Smooth muscle cell (in vitro differentiated cells): ENCODE measurements around the gene F8A2. TPM values are rescaled to one million over a fixed set of nuclear protein-coding genes. Genes with fewer than 3 reads are reported as not detected.
"Not testable (repeated sequence)": the region's sequence is repeated elsewhere in the genome, so short reads cannot be mapped to it uniquely, and the experiment has no call there.

Experiments
- DNase-seq: peaks from one replicate; lab custom pipeline; 2025; ENCODE audit not compliant: unreplicated experiment; lab: John Stamatoyannopoulos, UW
- H2AFZ ChIP-seq: fragments of 200-600 bp; sonication (generic); 2 replicates; pipeline ENCODE4 v1.6.0; 2016; ENCODE audit warnings: antibody characterized with exemption, low read depth, mild to moderate bottlenecking
- H3F3A ChIP-seq: fragments of 200-600 bp; sonication (generic); 2 replicates; pipeline ENCODE4 v1.6.0; 2017; ENCODE audit warnings: antibody characterized with exemption, low read depth
- H3K27ac ChIP-seq: fragments of 200-600 bp; sonication (generic); 2 replicates; pipeline ENCODE4 v1.5.1; 2016; ENCODE audit warnings: low read depth, mild to moderate bottlenecking
- H3K27me3 ChIP-seq: fragments of 200-600 bp; sonication (generic); 2 replicates; pipeline ENCODE4 v1.6.1; 2016; ENCODE audit warnings: low read depth, mild to moderate bottlenecking
- H3K36me3 ChIP-seq: fragments of 200-600 bp; sonication (generic); 2 replicates; pipeline ENCODE4 v1.5.1; 2016; ENCODE audit warnings: low read depth
- H3K4me1 ChIP-seq: fragments of 200-600 bp; sonication (generic); 2 replicates; pipeline ENCODE4 v1.5.1; 2016; ENCODE audit warnings: low read depth
- H3K4me2 ChIP-seq: fragments of 200-600 bp; sonication (generic); 2 replicates; pipeline ENCODE4 v1.6.0; 2016; ENCODE audit warnings: mild to moderate bottlenecking
- H3K4me3 ChIP-seq: fragments of 200-600 bp; sonication (generic); 2 replicates; pipeline ENCODE4 v1.5.1; 2016; ENCODE audit warnings: mild to moderate bottlenecking
- H3K79me2 ChIP-seq: fragments of 200-600 bp; sonication (generic); 2 replicates; pipeline ENCODE4 v1.6.0; 2016; ENCODE audit warnings: low read depth, mild to moderate bottlenecking
- H3K9ac ChIP-seq: fragments of 200-600 bp; sonication (generic); 2 replicates; pipeline ENCODE4 v1.6.0; 2016; ENCODE audit warnings: low read depth
- H3K9me3 ChIP-seq: fragments of 200-600 bp; sonication (generic); replicated peaks from 2 replicates; pipeline ENCODE4 v1.5.1; 2016; ENCODE audit warnings: low read depth
- H4K20me1 ChIP-seq: fragments of 200-600 bp; sonication (generic); 2 replicates; pipeline ENCODE4 v1.6.0; 2016; ENCODE audit warnings: low read depth
- CTCF ChIP-seq: fragments of 200-600 bp; sonication (generic); IDR thresholded peaks from 2 replicates; pipeline ENCODE4 v1.5.1; 2017; ENCODE audit warnings: borderline replicate concordance, mild to moderate bottlenecking, antibody characterized with exemption; ENCODE audit not compliant: insufficient read depth, poor library complexity, severe bottlenecking
- whole genome bisulfite sequencing: methylation state at CpG from one replicate; pipeline ENCODE4 v1.1.7; 2016; ENCODE audit warnings: low lambda C conversion rate; 5-methylcytosine and 5-hydroxymethylcytosine counted together
- polyA plus RNA-seq: library from polyadenylated mRNA; unstranded; fragments of >200 nt; fragmentation: Nextera tagmentation; extraction: Ambion mirVana; gene quantifications from 2 replicates; pipeline ENCODE4 v1.2.1, GENCODE V29; 2016
- total RNA-seq: library from RNA; depleted of rRNA; stranded (reverse); fragments of >200 nt; gene quantifications from 2 replicates; pipeline ENCODE4 v1.2.3, GENCODE V29; 2014

F8A2 gene
- total and polyA plus RNA-seq, 2 experiments from 2014 or later: not detected

GRCh38 chrX:155363712-155364111 lies 18.2 kb upstream of the F8A2 start:
- H3K9me3 ChIP-seq, DNase-seq, H3K4me1 ChIP-seq, H3K27me3 ChIP-seq, H3K36me3 ChIP-seq, H4K20me1 ChIP-seq, H3K4me3 ChIP-seq, H3K4me2 ChIP-seq, H3K27ac ChIP-seq, H3K9ac ChIP-seq, H3K79me2 ChIP-seq, H3F3A ChIP-seq, H2AFZ ChIP-seq: not testable (repeated sequence)
- WGBS: no CpG with 5 or more reads among the region's 7 CpGs

DNA sequence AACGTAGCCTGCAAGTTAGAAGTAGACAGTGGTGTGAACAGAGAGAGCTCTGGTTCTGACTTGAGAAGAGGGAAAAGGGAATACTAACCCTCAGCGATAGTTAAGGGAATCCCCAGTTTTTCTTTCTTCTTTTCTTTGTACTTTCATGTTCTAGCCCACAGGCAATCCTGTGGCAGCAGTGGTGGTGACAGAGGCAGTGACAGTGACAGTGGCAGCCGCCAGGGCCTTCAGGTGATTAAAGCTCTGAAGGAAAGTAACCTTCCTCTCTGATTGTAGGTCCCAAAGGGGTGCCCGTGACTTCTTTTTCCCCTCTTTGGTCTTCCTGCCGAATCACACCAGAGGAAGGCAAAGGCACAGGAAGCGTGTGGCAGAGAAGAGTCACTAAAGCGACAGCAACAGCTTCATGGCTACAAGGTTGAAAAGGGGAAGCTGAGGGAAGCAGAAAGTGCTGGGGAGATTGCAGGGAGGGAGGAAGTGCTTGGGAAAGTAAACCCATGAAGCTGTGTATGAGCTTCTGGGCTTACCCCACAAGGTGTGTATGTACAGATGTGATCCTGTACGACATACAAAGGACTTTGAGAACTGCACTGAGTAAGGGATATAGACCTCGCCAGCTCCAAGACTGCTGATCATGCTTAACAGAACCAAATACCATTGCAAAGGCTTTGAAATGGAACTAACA lies 8.0 kb upstream of the F8A2 start:
- WGBS: no CpG with 5 or more reads among the region's 9 CpGs
- H3K9me3 ChIP-seq, H3K9ac ChIP-seq, DNase-seq, H3K4me3 ChIP-seq, H2AFZ ChIP-seq, H3K4me2 ChIP-seq, H3K4me1 ChIP-seq, H3K27ac ChIP-seq, H3F3A ChIP-seq, H3K36me3 ChIP-seq, H3K79me2 ChIP-seq, H4K20me1 ChIP-seq, H3K27me3 ChIP-seq: not testable (repeated sequence)

DNA sequence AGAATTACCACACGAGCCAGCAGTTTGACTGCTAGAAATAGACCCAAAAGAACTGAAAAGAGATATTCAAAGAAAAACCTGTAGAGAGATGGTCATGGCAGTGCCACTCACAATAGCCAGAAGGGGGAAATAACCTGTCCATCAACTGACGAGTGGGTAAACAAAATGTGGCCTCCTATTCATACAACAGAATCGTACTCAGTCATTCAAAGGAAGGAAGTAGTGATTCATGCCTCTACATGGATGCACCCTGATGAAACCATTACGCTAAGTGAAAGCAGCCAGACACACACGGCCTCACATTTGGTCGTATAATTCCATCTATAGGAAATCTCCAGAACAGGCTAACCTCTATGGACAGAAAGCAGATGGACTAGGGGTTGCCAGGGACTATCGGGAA lies 2.1 kb upstream of the F8A2 start:
- not testable (repeated sequence) for H3K79me2 ChIP-seq, H3K27ac ChIP-seq, H3K9ac ChIP-seq, H3K4me3 ChIP-seq, DNase-seq, H3K4me2 ChIP-seq, H2AFZ ChIP-seq, H4K20me1 ChIP-seq, H3K9me3 ChIP-seq, H3K36me3 ChIP-seq, H3K4me1 ChIP-seq, H3F3A ChIP-seq, H3K27me3 ChIP-seq
- no CpG with 5 or more reads among the region's 7 CpGs for WGBS

DNA sequence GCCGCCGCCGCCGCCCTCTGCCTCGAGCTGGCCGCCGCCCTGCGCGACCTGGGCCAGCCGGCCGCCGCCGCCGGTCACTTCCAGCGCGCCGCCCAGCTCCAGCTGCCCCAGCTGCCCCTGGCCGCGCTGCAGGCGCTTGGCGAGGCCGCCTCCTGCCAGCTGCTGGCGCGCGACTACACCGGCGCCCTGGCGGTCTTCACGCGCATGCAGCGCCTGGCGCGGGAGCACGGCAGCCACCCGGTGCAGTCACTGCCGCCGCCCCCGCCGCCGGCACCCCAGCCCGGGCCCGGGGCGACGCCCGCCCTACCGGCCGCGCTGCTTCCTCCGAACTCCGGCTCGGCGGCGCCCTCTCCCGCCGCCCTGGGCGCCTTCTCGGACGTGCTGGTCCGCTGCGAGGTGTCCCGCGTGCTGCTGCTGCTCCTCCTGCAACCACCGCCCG lies 653 bp downstream of the F8A2 start:
- not testable (repeated sequence) for DNase-seq, H3K27me3 ChIP-seq
- WGBS: no CpG with 5 or more reads among the region's 64 CpGs

GRCh38 chrX:155389634-155390033 lies 7.7 kb downstream of the F8A2 start:
- no peak for TF ChIP-seq CTCF
- no peaks in the 10 kb centered on the region for H3F3A ChIP-seq
- no peaks in the 10 kb centered on the region for H3K9me3 ChIP-seq
- H3K4me3 ChIP-seq: no peak overlapping the region
- no peak for DNase-seq
- no peaks in the 10 kb centered on the region for H3K36me3 ChIP-seq
- no peaks in the 10 kb centered on the region for H4K20me1 ChIP-seq
- H3K4me1 ChIP-seq: no peaks in the 10 kb centered on the region
- no peak overlapping the region for H3K9ac ChIP-seq
- 81% methylated on average over 8 of the region's 8 CpGs for WGBS
- H2AFZ ChIP-seq: no peak overlapping the region
- H3K27me3 ChIP-seq: no peaks in the 10 kb centered on the region
- H3K79me2 ChIP-seq: no peaks in the 10 kb centered on the region
- H3K4me2 ChIP-seq: no peak overlapping the region
- no peak overlapping the region for H3K27ac ChIP-seq

More for the DNA sequence above, 653 bp downstream of the F8A2 start:
- not testable (repeated sequence) for H3K36me3 ChIP-seq, H4K20me1 ChIP-seq, H3K4me2 ChIP-seq, H3K4me1 ChIP-seq, H3K9me3 ChIP-seq, H3K79me2 ChIP-seq, H2AFZ ChIP-seq, H3K9ac ChIP-seq, H3K27ac ChIP-seq, H3K4me3 ChIP-seq, H3F3A ChIP-seq

DNA sequence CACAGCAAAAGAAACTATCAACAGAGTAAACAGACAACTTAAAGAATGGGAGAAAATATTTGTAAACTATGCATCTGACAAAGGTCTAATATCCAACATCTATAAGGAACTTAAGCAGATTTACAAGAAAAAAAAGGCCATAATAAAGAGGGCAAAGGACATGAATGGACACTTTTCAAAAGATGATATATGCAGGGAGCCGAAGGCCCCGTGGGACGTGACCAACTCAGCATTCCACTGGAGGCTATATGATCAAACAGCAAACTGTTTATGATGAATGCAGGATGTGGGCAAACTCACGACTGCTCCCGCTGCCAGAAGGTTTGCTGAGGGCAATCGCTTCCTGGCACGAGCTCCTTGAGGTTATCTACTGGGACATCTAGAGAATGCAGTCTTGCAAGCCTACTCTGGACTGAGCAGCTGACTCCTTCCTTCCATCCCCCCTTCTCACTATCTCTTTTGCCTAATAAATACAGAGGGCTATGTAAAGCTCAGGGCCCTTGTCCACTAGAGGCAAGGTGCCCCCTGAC lies 12.9 kb downstream of the F8A2 start:
- H3F3A ChIP-seq, H2AFZ ChIP-seq, H4K20me1 ChIP-seq, H3K9me3 ChIP-seq, H3K4me1 ChIP-seq, H3K36me3 ChIP-seq, H3K27ac ChIP-seq, H3K9ac ChIP-seq, H3K79me2 ChIP-seq, H3K4me3 ChIP-seq, H3K4me2 ChIP-seq, DNase-seq, H3K27me3 ChIP-seq: not testable (repeated sequence)
- WGBS: 69% methylated on average over 7 of the region's 7 CpGs
